Bronchial epithelial cell (primary cell): ENCODE results near the gene ZNF816. TPM values are rescaled to one million over a fixed set of nuclear protein-coding genes. Genes with fewer than 3 reads are reported as not detected.

Experiments
- DNase-seq: peaks from one replicate; pipeline ENCODE4 v3.0.0-alpha.2; 2010; ENCODE audit warnings: low read depth
- FAIRE-seq: peaks from 2 replicates; lab custom pipeline; 2011; peaks lifted over from hg19 to GRCh38; lab: Jason Lieb, UNC
- H3K27me3 ChIP-seq: 2 replicates; pipeline ENCODE4 v1.5.1; 2011; ENCODE audit warnings: low read length; ENCODE audit not compliant: control insufficient read depth, insufficient read depth
- H3K36me3 ChIP-seq: 2 replicates; pipeline ENCODE4 v1.5.1; 2011; ENCODE audit warnings: low read length; ENCODE audit not compliant: control insufficient read depth, insufficient read depth
- H3K4me3 ChIP-seq: 2 replicates; pipeline ENCODE4 v1.5.1; 2011; ENCODE audit warnings: mild to moderate bottlenecking, low read depth, low read length, control low read depth
- total RNA-seq: library from RNA; depleted of rRNA; stranded (reverse); fragments of >200 nt; gene quantifications from 2 replicates; pipeline ENCODE4 v1.2.1, GENCODE V29; 2014
- TF ChIP-seq, protein P1 (sequence below): IDR thresholded peaks from 2 replicates; pipeline ENCODE4 v1.5.1; 2011; ENCODE audit warnings: mild to moderate bottlenecking, moderate library complexity, low read length, control low read depth, inconsistent platforms; ENCODE audit not compliant: insufficient read depth, severe bottlenecking

Gene ZNF816
- total RNA-seq, 1 donor from 2014 or later = 24.0 TPM

DNA sequence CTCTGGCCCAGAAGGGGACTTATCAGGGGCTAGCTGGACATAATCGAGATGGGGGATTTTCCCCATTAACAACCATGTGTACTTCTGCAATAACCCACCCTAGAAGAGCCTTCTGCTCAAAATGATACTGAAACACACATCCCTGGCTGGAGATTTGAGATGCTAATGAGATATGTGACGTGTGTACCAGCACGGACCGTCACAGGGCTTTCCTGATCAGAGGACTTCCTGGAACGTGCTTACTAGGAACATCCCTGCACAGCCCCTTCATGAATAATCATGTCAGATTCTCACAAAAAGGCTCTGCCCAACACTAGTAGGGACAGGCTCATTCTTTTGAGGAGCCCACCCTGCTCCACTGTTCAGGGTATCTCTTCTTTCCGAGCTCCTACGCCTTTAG lies 44.5 kb upstream of the ZNF816 start:
- Histone ChIP-seq H3K4me3 (no peak overlapping the region), H3K27me3 (no peaks in the 10 kb centered on the region), H3K36me3 (no peaks in the 10 kb centered on the region)
- TF ChIP-seq, protein P1, sequence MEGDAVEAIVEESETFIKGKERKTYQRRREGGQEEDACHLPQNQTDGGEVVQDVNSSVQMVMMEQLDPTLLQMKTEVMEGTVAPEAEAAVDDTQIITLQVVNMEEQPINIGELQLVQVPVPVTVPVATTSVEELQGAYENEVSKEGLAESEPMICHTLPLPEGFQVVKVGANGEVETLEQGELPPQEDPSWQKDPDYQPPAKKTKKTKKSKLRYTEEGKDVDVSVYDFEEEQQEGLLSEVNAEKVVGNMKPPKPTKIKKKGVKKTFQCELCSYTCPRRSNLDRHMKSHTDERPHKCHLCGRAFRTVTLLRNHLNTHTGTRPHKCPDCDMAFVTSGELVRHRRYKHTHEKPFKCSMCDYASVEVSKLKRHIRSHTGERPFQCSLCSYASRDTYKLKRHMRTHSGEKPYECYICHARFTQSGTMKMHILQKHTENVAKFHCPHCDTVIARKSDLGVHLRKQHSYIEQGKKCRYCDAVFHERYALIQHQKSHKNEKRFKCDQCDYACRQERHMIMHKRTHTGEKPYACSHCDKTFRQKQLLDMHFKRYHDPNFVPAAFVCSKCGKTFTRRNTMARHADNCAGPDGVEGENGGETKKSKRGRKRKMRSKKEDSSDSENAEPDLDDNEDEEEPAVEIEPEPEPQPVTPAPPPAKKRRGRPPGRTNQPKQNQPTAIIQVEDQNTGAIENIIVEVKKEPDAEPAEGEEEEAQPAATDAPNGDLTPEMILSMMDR = no peak
- no peak for FAIRE-seq
- DNase-seq = no peak

DNA sequence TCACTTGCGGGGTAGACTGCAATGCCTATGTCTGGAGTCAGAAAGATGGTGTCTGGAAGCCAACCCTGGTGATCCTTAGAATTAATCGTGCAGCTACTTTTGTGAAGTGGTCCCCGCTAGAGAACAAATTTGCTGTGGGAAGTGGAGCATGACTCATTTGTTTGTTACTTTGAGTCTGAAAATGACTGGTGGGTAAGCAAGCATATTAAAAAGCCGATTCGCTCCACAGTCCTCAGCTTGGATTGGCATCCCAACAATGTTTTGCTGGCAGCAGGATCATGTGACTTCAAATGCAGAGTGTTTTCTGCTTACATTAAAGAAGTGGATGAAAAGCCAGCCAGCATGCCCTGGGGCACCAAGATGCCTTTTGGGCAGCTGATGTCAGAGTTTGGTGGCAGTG lies 41.6 kb upstream of the ZNF816 start:
- no peaks in the 10 kb centered on the region for H3K27me3 ChIP-seq
- FAIRE-seq (no peak), DNase-seq (no peak)
- H3K4me3 ChIP-seq = no peak overlapping the region
- no peaks in the 10 kb centered on the region for H3K36me3 ChIP-seq
- TF ChIP-seq, protein P1 = no peak

DNA sequence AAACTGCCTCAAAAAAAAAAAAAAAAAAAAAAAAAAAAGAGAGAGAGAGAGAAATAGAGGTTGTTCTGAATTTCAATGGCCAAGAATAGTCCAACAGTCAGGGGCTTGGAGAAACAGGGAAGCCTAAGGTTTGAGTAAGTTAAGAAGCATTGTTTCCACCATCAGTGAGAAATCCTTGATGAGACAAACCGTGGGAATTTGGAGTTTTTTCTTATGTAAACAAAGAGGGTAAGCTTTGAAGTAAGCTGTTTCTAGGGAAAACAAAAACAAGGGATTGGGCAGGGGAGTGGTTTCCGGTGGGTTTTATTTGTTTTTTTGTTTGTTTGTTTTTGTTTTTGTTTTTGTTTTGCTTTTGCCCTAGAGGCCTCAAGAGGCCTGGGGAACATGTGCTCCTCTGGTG lies 39.8 kb upstream of the ZNF816 start:
- TF ChIP-seq, protein P1 = no peak
- H3K4me3 ChIP-seq = no peak overlapping the region
- FAIRE-seq (no peak), DNase-seq (no peak)
- H3K27me3 ChIP-seq = no peaks in the 10 kb centered on the region
- no peaks in the 10 kb centered on the region for H3K36me3 ChIP-seq

DNA sequence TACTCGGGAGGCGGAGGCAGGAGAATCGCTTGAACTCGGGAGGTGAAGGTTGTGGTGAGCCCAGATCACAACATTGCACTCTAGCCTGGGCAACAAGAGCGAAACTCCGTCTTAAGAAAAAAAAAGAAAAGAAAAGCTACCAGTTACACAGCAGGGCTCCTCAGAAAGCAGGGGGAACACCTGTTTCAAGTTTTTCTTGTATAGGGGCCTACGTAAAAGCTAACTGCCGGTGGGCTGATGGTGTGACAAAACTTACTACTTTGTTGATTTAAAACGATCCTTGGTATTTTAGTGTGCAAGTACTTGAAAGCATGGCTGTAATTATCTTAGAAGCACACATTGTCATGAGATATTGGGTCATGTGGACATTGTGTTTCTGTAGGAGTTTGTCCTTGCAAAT lies 35.3 kb upstream of the ZNF816 start:
- H3K27me3 ChIP-seq = no peaks in the 10 kb centered on the region
- no peak for FAIRE-seq
- TF ChIP-seq, protein P1 = no peak
- no peak for DNase-seq
- no peak overlapping the region for H3K4me3 ChIP-seq
- no peaks in the 10 kb centered on the region for H3K36me3 ChIP-seq

DNA sequence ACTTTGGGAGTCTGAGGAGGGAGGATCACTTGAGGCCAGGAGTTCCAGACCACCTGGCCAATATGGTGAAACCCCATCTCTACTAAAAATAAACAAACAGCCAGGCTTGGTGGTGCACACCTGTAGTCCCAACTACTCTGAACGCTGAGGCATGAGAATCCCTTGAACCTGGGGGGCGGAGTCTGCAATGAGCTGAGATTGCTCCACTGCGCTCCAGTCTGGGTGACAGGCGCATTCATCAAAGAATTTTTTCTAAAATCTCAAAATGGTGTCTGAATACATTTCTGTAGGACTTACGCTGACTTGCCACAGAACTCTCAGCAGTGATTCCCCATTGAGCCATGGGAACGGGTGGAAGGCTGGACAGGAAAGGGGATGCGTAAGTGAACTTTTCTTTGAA lies 33.0 kb upstream of the ZNF816 start:
- Histone ChIP-seq H3K4me3 (no peak overlapping the region), H3K36me3 (no peaks in the 10 kb centered on the region), H3K27me3 (no peaks in the 10 kb centered on the region)
- FAIRE-seq (no peak), DNase-seq (no peak)
- TF ChIP-seq, protein P1 = no peak

DNA sequence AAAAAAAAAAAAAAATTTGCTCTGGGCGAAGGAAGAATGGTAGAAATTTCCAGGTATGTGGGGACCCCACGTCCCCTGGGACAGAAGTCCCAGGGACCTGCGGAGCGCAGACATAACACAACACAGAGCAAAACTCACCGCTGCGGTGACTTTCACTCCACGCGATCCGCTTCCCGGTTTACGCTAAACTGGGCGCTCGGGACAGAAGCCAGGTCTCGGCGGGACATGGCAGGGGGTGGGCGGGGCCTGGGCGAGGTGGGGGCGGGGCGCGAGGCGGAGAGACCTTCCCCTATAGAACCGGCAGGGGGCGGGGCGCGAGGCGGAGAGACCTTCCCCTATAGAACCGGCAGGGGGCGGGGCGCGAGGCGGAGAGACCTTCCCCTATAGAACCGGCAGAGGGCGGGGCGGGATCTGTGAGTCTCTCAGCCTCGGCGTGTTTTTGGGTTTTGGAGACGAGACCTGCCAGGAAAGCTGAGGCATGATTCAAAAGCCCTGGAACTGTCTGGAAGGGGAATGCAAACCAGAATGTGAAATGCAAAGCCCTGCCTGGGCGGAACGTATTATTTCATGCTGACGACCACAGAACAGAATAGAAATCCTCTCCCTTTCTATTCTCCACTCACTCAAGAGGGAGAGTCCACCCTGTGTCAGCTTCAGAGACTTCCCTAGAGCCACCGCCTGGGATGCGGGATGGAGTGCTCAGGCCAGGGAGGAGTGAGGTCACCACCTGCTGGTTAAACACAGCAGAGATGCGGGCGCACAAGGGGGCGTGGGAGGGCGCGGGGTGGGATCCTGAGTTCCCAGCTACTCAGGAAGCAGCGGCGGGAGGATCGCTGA lies 30.9 kb upstream of the ZNF816 start:
- TF ChIP-seq, protein P1 = peak; percentile 41
- DNase-seq = peak; percentile 53
- peak overlapping the region; percentile 37 for H3K4me3 ChIP-seq
- no peak for FAIRE-seq
- H3K36me3 ChIP-seq = no peaks in the 10 kb centered on the region
- no peaks in the 10 kb centered on the region for H3K27me3 ChIP-seq
